Measurements from ENCODE around the gene PPP1R13L.

DNA sequence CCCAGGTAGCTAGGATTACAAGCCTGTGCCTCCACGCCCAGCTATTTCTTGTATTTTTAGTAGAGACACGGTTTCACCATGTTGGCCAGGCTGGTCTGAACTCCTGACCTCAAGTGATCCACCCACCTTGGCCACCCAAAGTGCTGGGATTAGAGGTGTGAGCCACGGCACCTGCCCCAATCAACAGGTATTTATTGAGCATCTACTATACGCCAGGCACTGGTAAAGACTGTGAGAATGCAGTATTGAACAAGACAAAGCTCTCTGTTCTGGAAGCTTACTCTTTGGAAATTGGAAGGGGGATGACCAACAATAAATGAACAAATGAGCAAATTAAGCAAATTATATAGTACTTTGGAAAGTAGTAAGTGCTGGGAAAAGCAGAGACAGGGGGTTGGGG is 40.3 kb upstream of the PPP1R13L start:
- TF ChIP-seq CTCF (IDR thresholded peaks at IDR 0.05) = no peak
- no peak for TF ChIP-seq EP300 (IDR thresholded peaks at IDR 0.05)
- TF ChIP-seq POLR2AphosphoS5 (IDR thresholded peaks at IDR 0.05) = no peak

All from esophagus muscularis mucosa (tissue), 4 donors.